SK-N-MC (cell line): Measurements from ENCODE around the gene DOK1.

Source experiments
- DNase-seq: peaks from one replicate; pipeline ENCODE4 v3.0.0-alpha.2; 2011; ENCODE audit warnings: low read depth, low spot score
- H3K27ac ChIP-seq: fragments of 200-600 bp; sonication (generic); 2 replicates; pipeline ENCODE4 v1.5.1; 2016; ENCODE audit warnings: mixed run types
- H3K36me3 ChIP-seq: fragments of 200-600 bp; sonication (generic); 2 replicates; pipeline ENCODE4 v1.6.1; 2017; ENCODE audit warnings: antibody characterized with exemption, low read length, mixed read lengths; ENCODE audit not compliant: insufficient read depth
- H3K4me3 ChIP-seq: fragments of 200-600 bp; sonication (generic); 2 replicates; pipeline ENCODE4 v1.5.1; 2016
- H3K9ac ChIP-seq: fragments of 200-600 bp; sonication (generic); 2 replicates; pipeline ENCODE4 v1.8.0; 2017; ENCODE audit warnings: mixed run types, mixed read lengths; ENCODE audit not compliant: insufficient read length
- H3K9me3 ChIP-seq: fragments of 200-600 bp; sonication (generic); 2 replicates; pipeline ENCODE4 v1.6.1; 2017; ENCODE audit warnings: low read depth, mild to moderate bottlenecking, antibody characterized with exemption, low read length, moderate library complexity, mixed read lengths
- EZH2 ChIP-seq: fragments of 200-600 bp; sonication (generic); IDR thresholded peaks from one replicate; pipeline ENCODE4 v1.6.1; 2017; ENCODE audit warnings: antibody characterized with exemption
- FOXP2 ChIP-seq: optimal IDR thresholded peaks from 2 replicates; pipeline ENCODE3; 2011; ENCODE audit warnings: mild to moderate bottlenecking, moderate library complexity; ENCODE audit not compliant: insufficient read depth; ENCODE audit errors: extremely low read length, control extremely low read depth
- POLR2AphosphoS5 ChIP-seq: IDR thresholded peaks from 2 replicates; pipeline ENCODE4 v1.6.1; 2012; ENCODE audit warnings: mild to moderate bottlenecking, low read depth, low read length, borderline replicate concordance

DOK1 gene

GRCh38 chr2:74524955-74525716, 29.4 kb upstream of the DOK1 start:
- DNase-seq = no peak

GRCh38 chr2:74525717-74526648, 28.5 kb upstream of the DOK1 start, which contains the start of gene DQX1:
Gene DQX1 (minus strand): TSS chr2:74526231. CDS start chr2:74525729, 502 bp downstream.
- Histone ChIP-seq H3K9me3 (no peaks in the 10 kb centered on the region), H3K4me3 (no peak within 1 kb of the TSS), H3K9ac (no peak within 1 kb of the TSS), H3K27ac (no peak within 1 kb of the TSS), H3K36me3 (peaks cover 31% of the 10 kb centered on the region)
- DNase-seq = no peak
- no peak for TF ChIP-seq EZH2
- TF ChIP-seq POLR2AphosphoS5 = no peak
- TF ChIP-seq FOXP2 = no peak

More at GRCh38 chr2:74524955-74525716, 29.4 kb upstream of the DOK1 start:
- Histone ChIP-seq H3K27ac (no peak overlapping the region), H3K36me3 (peaks cover 31% of the 10 kb centered on the region), H3K9me3 (no peaks in the 10 kb centered on the region), H3K9ac (no peak overlapping the region), H3K4me3 (no peak overlapping the region)
- TF ChIP-seq FOXP2 (no peak), POLR2AphosphoS5 (no peak), EZH2 (no peak)

GRCh38 chr2:74526649-74527230, 27.8 kb upstream of the DOK1 start:
- H3K36me3 ChIP-seq = peaks cover 37% of the 10 kb centered on the region

GRCh38 chr2:74527741-74528140, 26.8 kb upstream of the DOK1 start:
- Histone ChIP-seq H3K9me3 (no peaks in the 10 kb centered on the region), H3K27ac (no peak overlapping the region), H3K4me3 (no peak overlapping the region; the same call in 1 of the 2 replicates), H3K36me3 (peaks cover 42% of the 10 kb centered on the region), H3K9ac (no peak overlapping the region)
- DNase-seq = no peak
- no peak for TF ChIP-seq EZH2
- no peak for TF ChIP-seq POLR2AphosphoS5
- TF ChIP-seq FOXP2 = no peak

More at GRCh38 chr2:74526649-74527230, 27.8 kb upstream of the DOK1 start:
- Histone ChIP-seq H3K27ac (no peak overlapping the region), H3K9ac (no peak overlapping the region), H3K9me3 (no peaks in the 10 kb centered on the region), H3K4me3 (no peak overlapping the region)
- DNase-seq = no peak
- TF ChIP-seq FOXP2 (no peak), POLR2AphosphoS5 (no peak), EZH2 (no peak)

- Histone ChIP-seq H3K36me3 (peaks cover 43% of the 10 kb centered on the region), H3K9me3 (no peaks in the 10 kb centered on the region), H3K9ac (peak overlapping the region; percentile 96), H3K4me3 (peak overlapping the region; percentile 98), H3K27ac (peak overlapping the region; percentile 87)
- TF ChIP-seq POLR2AphosphoS5 (no peak), FOXP2 (no peak), EZH2 (no peak)
- DNase-seq = no peak
Observed at GRCh38 chr2:74528600-74529356, 25.7 kb upstream of the DOK1 start.

- Histone ChIP-seq H3K9ac (peak within 1 kb of the TSS; percentile 96), H3K9me3 (no peaks in the 10 kb centered on the region), H3K36me3 (peaks cover 43% of the 10 kb centered on the region), H3K27ac (peak within 1 kb of the TSS; percentile 87), H3K4me3 (peak within 1 kb of the TSS; percentile 98)
- peak; percentile 87 for TF ChIP-seq POLR2AphosphoS5
- TF ChIP-seq FOXP2 = no peak
- TF ChIP-seq EZH2 = no peak
- DNase-seq = no peak
Observed at GRCh38 chr2:74529357-74530238, 24.9 kb upstream of the DOK1 start, which contains the start of the genes AUP1 and HTRA2. Gene AUP1 (minus strand): TSS chr2:74529706. CDS start chr2:74529629, 77 bp downstream. Gene HTRA2 (plus strand): TSS chr2:74529933. CDS start chr2:74530007, 74 bp downstream.
